GM08714 (cell line): ENCODE results near the gene DRC3.
"Not testable (repeated sequence)": the region's sequence is repeated elsewhere in the genome, so short reads cannot be mapped to it uniquely, and the experiment has no call there.

Source experiments
- H3K4me3 ChIP-seq: fragments of 200-500 bp; sonication (Bioruptor generic); 2 replicates; pipeline ENCODE4 v1.5.1; 2014; ENCODE audit warnings: mild to moderate bottlenecking, low read length, inconsistent platforms
- ZNF274 ChIP-seq: IDR thresholded peaks from 2 replicates; pipeline ENCODE4 v1.6.1; 2012; ENCODE audit warnings: mild to moderate bottlenecking, low read depth, low read length

Gene DRC3

GRCh38 chr17:17935321-17936271, 37.1 kb upstream of the DRC3 start:
- no peak overlapping the region for H3K4me3 ChIP-seq

GRCh38 chr17:17937201-17937853, 35.3 kb upstream of the DRC3 start:
- H3K4me3 ChIP-seq, result no peak overlapping the region
- TF ChIP-seq ZNF274, result no peak

More at GRCh38 chr17:17935321-17936271, 37.1 kb upstream of the DRC3 start:
- no peak for TF ChIP-seq ZNF274

DNA sequence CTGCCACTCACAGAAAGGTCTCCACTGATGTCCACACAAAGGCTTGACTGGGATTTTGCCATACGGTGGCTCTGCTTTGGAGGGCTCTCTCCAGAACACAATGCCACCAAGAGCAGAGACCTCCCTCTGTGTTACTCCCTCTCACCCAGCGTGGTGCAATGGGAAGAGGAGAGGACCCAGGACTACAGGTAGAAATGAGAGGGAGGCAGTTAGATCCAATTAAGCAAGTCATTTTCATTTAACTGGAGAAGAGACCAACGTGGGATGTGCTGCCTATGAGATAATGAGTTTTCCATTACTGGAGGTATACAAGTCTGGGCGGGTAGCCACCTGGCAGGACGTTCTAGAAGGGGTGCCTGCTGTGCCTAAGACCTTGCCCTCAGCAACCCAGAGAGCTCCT, 34.7 kb upstream of the DRC3 start:
- no peak for TF ChIP-seq ZNF274

GRCh38 chr17:17938388-17939107, 34.1 kb upstream of the DRC3 start:
- no peak overlapping the region for H3K4me3 ChIP-seq
- no peak for TF ChIP-seq ZNF274

More for the DNA sequence above, 34.7 kb upstream of the DRC3 start:
- H3K4me3 ChIP-seq, result no peak overlapping the region

GRCh38 chr17:17939941-17940340, 32.7 kb upstream of the DRC3 start:
- not testable (repeated sequence) for H3K4me3 ChIP-seq

DNA sequence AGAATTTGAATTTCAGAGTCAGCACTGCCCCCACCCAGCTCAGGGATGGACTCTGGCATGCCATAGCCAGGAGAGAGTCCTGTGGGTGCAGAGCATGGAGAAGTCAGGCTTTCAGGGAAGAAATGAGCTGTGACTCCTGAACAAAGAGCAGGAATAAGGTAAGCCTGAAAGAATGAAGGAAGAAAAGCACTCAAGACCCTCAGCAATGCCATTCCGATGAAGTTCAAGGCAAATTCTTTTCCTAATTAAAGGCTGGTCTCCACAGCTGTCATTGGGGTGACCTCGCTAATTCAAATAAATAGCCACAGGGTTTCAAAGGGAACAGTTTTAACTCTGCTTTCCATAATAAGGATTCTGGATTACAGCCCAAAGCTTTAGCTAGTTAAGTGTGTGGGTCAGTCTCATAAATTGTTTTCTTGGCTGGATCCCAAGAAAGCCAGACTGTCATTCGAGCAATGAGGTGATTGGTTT, 32.2 kb upstream of the DRC3 start:
- H3K4me3 ChIP-seq, result no peak overlapping the region
- TF ChIP-seq ZNF274, result no peak

DNA sequence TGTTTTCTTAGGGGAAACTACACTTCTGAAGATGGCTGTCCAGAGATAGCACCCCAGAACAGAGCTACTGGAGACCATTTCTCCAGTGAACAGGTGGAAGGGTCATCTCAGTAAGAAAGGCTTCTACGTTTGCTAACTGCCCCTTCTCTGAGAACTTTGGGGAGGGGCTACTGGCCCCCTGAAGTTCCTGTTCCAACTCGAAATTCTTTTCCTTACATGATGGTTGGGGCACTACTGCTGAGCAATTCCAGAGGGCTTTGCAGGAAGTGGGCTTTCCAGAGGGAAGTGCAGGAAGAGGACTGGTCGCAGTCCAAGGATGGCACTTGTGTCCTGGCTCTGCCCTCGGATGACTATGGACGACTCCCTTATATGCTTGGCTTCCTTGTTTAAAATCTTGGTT, 31.6 kb upstream of the DRC3 start:
- TF ChIP-seq ZNF274, result no peak
- no peak overlapping the region for H3K4me3 ChIP-seq

- no peak overlapping the region for H3K4me3 ChIP-seq
- TF ChIP-seq ZNF274, result no peak
Measured at GRCh38 chr17:17942846-17943245, 29.8 kb upstream of the DRC3 start.

GRCh38 chr17:17943281-17943984, 29.2 kb upstream of the DRC3 start:
- H3K4me3 ChIP-seq, result no peak overlapping the region
- no peak for TF ChIP-seq ZNF274

DNA sequence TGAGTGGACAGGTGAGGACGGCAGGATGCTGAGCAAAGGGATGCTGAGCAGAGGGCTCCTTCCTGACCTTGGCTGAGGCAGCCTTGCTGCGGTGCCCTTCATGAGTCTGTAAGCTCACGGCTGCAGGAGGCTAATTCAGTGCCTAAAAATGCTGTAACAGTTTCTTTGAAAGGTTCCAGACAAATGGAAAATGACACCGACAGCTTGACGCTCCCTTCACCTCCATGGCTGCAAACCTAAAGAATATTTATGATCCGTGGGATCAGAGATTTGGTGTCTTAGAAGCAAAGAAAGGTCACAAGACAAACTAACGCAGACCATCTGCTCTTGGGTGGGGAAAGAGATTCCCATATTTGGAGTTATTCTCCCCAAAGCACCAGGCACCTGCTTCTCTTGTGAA, 28.4 kb upstream of the DRC3 start:
- H3K4me3 ChIP-seq, result no peak overlapping the region
- no peak for TF ChIP-seq ZNF274

DNA sequence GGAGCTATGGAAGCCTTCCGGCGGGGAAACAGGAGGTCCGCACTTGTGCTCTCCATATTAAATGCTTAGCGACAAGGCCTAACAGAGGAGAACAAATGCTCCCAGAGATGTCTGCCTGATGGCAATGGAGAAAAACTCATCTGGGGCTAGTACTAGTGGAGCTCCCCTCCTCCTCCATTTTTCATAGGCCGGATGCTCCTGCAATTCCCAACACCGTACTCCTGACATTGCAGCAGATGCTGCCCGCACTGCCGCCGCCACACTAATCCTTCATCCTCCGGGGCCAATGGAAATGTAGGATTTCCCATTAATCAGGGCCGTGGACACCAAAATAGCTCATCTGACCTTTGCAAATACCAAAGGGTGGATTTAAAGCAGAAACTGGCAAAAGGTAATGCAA, 27.9 kb upstream of the DRC3 start:
- no peak overlapping the region for H3K4me3 ChIP-seq
- TF ChIP-seq ZNF274, result no peak

DNA sequence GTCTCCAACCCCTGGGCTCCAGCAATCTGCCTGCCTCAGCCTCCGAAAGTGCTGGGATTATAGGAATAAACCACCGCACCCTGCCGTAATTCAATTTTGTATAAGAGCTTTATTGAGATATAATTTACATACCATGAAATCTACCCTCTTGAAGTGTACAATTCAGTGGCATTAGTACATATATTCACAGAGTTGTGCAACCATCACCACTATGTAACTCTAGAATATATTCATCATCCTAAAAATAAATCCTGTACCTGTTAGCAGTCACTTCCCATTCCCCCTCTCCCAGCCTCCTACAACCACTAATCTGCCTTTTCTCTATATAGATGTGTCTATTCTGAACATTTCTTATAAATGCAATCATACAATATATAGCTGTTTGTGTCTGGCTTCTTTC, 26.6 kb upstream of the DRC3 start:
- no peak for TF ChIP-seq ZNF274
- H3K4me3 ChIP-seq, result no peak overlapping the region

- no peak for TF ChIP-seq ZNF274
- H3K4me3 ChIP-seq, result no peak overlapping the region
Measured at GRCh38 chr17:17947309-17947708, 25.4 kb upstream of the DRC3 start.

DNA sequence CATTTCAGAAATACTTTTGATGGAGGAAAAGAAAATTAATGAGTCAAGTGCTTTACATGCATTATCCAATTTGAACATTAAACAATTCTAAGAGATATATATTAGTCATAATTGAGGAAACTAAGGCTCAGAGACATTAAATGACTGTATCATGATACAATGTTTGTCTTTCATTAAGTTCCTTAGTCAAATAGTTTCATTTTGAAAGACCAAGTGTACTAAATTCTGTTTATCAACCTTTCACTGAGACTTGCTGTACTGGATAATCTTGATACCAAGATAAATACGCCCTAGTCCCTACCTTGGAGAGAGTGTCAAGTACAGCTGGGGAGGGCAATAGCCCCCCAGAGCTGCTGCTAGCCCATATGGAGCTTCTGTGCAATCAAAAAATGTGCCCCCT, 24.7 kb upstream of the DRC3 start:
- TF ChIP-seq ZNF274, result no peak
- H3K4me3 ChIP-seq, result no peak overlapping the region

GRCh38 chr17:17950347-17950746, 22.3 kb upstream of the DRC3 start:
- H3K4me3 ChIP-seq, result no peak overlapping the region
- no peak for TF ChIP-seq ZNF274
